Measurements from ENCODE around the gene RHBDF1. TPM values are rescaled to one million over a fixed set of nuclear protein-coding genes. Genes with fewer than 3 reads are reported as not detected.

Gene RHBDF1
- total RNA-seq, 2 donors from 2014 or later = 55.4 to 79.5 TPM

GRCh38 chr16:94918-95265, 22.5 kb upstream of the RHBDF1 start:
- 88% methylated on average over 5 of the region's 5 CpGs for WGBS
- no peaks in the 10 kb centered on the region for H3K9me3 ChIP-seq
- peaks cover 8% of the 10 kb centered on the region for H3K4me1 ChIP-seq (replicated peaks)
- peaks cover 0 to 4% of the 10 kb centered on the region in 2 donors for H3K36me3 ChIP-seq
- H3K27ac ChIP-seq = no peak overlapping the region
- intact Hi-C loops (cut with DNase I) = no loop called here
- TF ChIP-seq POLR2AphosphoS5 (IDR thresholded peaks at IDR 0.05) = no peak
- no peak for TF ChIP-seq POLR2A (IDR thresholded peaks at IDR 0.05)
- TF ChIP-seq, protein P1, sequence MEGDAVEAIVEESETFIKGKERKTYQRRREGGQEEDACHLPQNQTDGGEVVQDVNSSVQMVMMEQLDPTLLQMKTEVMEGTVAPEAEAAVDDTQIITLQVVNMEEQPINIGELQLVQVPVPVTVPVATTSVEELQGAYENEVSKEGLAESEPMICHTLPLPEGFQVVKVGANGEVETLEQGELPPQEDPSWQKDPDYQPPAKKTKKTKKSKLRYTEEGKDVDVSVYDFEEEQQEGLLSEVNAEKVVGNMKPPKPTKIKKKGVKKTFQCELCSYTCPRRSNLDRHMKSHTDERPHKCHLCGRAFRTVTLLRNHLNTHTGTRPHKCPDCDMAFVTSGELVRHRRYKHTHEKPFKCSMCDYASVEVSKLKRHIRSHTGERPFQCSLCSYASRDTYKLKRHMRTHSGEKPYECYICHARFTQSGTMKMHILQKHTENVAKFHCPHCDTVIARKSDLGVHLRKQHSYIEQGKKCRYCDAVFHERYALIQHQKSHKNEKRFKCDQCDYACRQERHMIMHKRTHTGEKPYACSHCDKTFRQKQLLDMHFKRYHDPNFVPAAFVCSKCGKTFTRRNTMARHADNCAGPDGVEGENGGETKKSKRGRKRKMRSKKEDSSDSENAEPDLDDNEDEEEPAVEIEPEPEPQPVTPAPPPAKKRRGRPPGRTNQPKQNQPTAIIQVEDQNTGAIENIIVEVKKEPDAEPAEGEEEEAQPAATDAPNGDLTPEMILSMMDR (IDR thresholded peaks at IDR 0.05) = no peak
- H3K27me3 ChIP-seq (replicated peaks; ENCODE audit: insufficient read depth) = no peaks in the 10 kb centered on the region
- DNase-seq (ENCODE audit: low spot score) = no peak
- no peak overlapping the region for H3K4me3 ChIP-seq

DNA sequence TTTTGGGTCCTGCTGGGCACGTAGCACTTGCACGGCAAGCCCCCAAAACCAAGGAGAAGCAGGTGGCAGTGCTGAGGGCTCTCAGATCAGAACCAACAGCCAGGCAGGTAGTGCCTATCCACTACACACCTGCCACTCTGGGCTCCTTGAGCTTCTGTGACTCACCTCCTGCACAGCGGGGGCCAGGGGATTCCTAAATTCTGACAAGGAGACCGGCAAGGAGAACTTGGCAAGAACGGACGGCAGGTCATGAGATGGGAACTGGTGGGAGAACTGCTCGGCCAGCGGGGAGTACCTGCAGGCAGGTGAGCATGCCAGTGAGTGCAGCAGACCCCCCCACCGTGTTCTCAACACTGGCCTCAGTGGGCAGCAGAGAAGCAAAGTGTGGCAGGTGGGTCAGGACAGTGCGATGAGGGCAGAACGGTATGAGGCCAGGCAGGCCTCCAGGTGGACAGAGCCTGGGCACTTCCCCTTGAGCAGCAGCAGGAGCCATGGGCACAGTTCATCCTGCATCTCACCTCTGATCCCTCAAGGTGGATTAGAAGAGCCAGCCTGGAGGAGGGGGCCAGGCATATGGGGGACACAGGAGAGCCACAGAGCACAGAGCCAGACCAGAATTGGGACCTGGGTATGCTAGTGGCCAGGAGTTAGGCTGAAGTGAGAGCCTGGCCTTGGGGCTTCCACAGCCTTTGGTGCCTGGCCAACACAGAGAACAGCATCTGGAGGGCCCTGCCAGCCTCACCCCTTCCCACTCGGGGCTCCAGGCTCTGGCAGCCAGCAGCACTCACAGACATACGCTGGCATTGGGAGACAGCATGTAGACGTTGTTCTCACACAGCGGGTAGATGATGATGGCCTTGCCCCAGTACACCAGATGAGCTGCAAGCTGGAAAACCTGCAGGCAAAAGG, 20.3 kb upstream of the RHBDF1 start:
- H3K27me3 ChIP-seq (replicated peaks; ENCODE audit: insufficient read depth) = no peaks in the 10 kb centered on the region
- no peaks in the 10 kb centered on the region for H3K9me3 ChIP-seq
- no peak overlapping the region for H3K27ac ChIP-seq
- H3K4me1 ChIP-seq (replicated peaks) = peaks cover 8% of the 10 kb centered on the region
- intact Hi-C loops (cut with DNase I) = no loop called here
- peaks cover 0 to 8% of the 10 kb centered on the region in 2 donors for H3K36me3 ChIP-seq
- DNase-seq (ENCODE audit: low spot score) = no peak
- TF ChIP-seq, protein P1 (IDR thresholded peaks at IDR 0.05) = no peak
- no peak for TF ChIP-seq POLR2AphosphoS5 (IDR thresholded peaks at IDR 0.05)
- no peak for TF ChIP-seq POLR2A (IDR thresholded peaks at IDR 0.05)
- 80% methylated on average over 14 of the region's 15 CpGs for WGBS
- no peak overlapping the region for H3K4me3 ChIP-seq

DNA sequence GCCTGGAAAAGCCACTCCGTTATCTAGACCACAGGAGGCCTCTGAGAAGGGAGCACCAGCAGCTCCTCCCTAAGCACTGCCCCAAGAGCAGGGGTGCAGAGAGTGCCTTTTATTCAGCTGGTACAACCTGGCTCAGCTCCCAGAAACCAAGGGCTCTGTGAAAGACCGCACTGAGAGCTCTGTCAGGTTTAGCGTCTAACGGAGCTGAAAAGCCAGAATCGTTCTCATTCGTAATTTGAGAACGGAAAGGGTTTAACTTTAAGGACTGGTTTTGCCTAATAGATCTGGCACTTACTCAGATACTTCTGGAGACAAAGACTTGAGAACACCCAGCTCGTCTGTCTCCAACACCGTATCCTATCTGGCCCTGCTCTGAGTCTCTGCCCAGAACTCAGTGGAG, 19.1 kb upstream of the RHBDF1 start:
- intact Hi-C loops (cut with DNase I) = no loop called here
- H3K36me3 ChIP-seq = peaks cover 0 to 8% of the 10 kb centered on the region in 2 donors
- TF ChIP-seq, protein P1 (IDR thresholded peaks at IDR 0.05) = no peak
- TF ChIP-seq POLR2A (IDR thresholded peaks at IDR 0.05) (no peak), POLR2AphosphoS5 (IDR thresholded peaks at IDR 0.05) (no peak)
- DNase-seq (ENCODE audit: low spot score) = no peak
- peaks cover 8% of the 10 kb centered on the region for H3K4me1 ChIP-seq (replicated peaks)
- WGBS = 14% methylated on average over 9 of the region's 9 CpGs
- no peak overlapping the region for H3K4me3 ChIP-seq
- H3K27ac ChIP-seq = peak overlapping the region in 1 of 2 donors; percentile 1
- H3K27me3 ChIP-seq (replicated peaks; ENCODE audit: insufficient read depth) = no peaks in the 10 kb centered on the region
- H3K9me3 ChIP-seq = no peaks in the 10 kb centered on the region

- Histone ChIP-seq H3K27ac (no peak overlapping the region), H3K27me3 (replicated peaks; ENCODE audit: insufficient read depth) (no peaks in the 10 kb centered on the region), H3K4me3 (no peak overlapping the region), H3K4me1 (replicated peaks) (peaks cover 8% of the 10 kb centered on the region), H3K36me3 (peaks cover 0 to 8% of the 10 kb centered on the region in 2 donors), H3K9me3 (no peaks in the 10 kb centered on the region)
- DNase-seq (ENCODE audit: low spot score) = no peak
- TF ChIP-seq POLR2A (IDR thresholded peaks at IDR 0.05) (no peak), POLR2AphosphoS5 (IDR thresholded peaks at IDR 0.05) (no peak)
- TF ChIP-seq, protein P1 (IDR thresholded peaks at IDR 0.05) = no peak
- intact Hi-C loops (cut with DNase I) = no loop called here
- WGBS = 91% methylated on average over 29 of the region's 30 CpGs
Measured at GRCh38 chr16:89391-90302, 17.2 kb upstream of the RHBDF1 start.

Data from prostate gland (tissue), 2 donors.